Measurements from ENCODE around the gene GATA2.
A peak's percentile ranks its signal among the peaks of the same experiment; 100 is the strongest.

Gene GATA2

DNA sequence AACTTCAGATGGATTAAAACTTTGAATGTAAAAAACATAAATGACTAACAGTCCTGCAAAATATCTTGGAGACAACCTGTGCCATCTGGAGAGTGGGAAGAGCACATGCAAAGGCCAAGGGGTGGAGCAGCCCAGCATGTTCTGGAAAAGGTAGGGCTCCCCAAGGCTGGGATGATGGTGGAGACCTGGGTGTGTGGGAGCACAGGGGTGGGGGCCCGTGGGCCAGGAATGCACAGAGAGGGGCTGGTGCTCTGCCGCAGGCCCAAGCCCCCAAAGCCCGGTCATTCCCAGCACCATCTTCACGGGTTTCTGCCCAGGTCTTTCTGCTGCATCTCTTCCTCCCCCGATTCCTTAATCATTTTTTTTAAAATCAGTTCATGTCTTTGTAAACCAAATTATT, 9.7 kb upstream of the GATA2 start:
- no peak for DNase-seq (ENCODE audit: low read depth)

DNA sequence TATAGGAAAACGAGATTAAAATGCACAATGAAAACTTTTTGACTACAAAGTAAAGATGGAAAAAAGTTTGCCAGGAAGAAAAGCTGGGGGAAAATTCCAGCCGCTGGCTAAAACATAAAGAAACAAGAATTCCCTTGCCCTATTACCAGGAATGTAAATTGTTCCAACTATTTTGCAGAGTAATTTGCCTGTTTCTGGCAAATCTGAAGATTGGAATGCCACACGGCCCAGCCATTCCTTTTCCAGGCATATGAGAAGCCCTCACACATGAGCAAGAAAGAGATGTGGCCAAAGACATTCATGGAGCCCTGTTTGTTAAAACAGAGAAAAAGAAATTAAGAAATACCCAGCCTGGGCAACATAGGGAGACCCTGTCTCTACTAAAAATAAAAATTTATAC, 8.4 kb upstream of the GATA2 start:
- no peak for DNase-seq (ENCODE audit: low read depth)

DNA sequence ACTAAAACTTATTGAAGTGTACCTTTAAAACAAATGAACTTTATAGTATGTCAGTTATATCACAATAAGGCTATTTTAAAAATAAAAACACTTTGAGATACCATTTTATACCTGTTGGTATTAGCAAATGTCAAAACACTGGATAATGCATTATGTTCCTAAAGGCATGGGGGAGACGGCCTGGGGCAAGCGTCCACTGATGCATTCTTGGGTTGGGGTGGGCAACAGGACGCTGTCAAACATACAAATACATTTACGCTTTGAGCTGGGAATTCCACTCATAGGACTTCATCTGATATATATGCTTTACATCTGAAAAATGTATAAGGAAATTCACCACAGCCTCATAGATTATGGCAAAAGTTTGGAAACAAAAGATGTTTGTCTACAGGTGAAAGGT, 7.6 kb upstream of the GATA2 start:
- DNase-seq (ENCODE audit: low read depth) = no peak

DNA sequence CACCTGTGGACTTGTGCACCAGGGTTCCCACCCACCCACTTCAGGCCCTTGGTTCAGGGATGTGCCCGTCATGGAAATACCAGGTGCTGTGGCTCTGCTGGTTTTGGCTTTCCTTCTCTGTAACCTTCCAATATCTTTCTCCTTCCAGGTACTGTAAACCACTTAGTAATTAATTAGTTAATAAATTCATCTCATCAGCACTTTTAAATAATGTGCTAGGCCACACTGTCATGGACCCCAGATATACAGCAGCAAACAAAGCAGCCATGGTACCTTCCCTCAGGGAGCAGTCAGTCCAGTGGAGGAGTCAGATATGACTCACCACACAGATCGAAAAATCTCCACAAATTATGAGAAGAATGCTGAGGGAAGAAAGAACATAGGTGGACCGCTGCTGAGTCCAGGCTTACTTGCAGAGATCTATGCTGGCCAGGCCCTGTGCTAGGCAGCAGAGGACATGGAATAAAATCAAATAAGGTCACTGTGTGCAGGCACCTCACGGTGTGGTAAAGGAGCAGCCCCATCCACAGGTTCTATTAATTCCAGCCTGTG, 6.8 kb upstream of the GATA2 start:
- no peak for DNase-seq (ENCODE audit: low read depth)

DNA sequence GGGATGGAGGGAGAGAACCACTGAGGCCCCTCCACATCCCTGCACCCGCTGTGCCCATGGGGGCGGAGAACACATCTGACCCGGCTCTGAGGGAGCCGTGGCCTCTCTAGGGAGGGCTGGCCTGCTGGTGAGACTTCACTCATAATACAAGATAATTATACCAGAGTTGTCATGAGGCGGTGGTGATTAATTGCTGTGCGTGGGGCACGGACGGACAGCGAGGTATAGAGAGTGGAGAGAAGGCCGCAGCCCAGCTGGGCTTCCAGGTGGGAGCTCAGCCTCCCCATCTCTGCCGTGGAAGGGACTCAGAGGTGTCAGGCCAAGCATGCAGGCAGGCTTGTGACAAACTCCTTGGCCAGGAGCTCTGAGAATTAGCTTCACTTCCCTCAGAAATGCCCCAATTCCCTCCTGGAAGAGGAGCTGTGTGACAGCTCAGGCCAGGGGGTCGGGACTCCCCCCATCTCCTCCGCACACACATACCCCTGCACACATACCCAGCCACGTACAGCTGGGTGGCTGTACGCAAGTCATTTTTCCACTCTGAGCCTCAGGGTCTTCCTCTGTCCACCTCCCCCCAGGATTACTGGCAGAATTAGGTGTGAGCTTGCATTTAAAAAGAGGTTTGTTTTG, 6.0 kb upstream of the GATA2 start:
- no peak for DNase-seq (ENCODE audit: low read depth)

DNA sequence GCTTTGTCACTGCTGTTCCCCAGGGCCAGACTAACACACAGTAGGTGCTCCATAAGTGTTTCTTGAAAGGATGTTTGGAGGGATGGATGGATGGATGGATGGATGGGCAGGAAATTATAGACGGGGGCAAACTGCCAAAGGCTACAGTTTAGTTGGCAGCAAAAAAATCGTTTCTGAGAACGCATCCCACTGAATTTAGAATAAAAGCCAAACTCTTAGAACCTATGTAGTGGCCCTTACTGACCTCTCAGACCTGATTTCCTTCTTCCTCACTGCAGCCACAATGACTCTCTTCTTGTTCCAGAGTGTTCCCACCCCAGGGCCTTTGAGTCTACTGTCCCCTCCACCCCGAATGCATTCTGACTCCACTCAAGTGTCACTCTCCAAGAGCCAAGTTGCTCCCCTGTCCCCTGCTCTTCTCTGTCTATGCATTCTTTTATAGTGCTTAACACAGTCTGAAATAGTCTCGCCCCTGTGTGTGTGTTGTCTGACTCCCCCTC, 5.2 kb upstream of the GATA2 start:
- DNase-seq (ENCODE audit: low read depth) = no peak

DNA sequence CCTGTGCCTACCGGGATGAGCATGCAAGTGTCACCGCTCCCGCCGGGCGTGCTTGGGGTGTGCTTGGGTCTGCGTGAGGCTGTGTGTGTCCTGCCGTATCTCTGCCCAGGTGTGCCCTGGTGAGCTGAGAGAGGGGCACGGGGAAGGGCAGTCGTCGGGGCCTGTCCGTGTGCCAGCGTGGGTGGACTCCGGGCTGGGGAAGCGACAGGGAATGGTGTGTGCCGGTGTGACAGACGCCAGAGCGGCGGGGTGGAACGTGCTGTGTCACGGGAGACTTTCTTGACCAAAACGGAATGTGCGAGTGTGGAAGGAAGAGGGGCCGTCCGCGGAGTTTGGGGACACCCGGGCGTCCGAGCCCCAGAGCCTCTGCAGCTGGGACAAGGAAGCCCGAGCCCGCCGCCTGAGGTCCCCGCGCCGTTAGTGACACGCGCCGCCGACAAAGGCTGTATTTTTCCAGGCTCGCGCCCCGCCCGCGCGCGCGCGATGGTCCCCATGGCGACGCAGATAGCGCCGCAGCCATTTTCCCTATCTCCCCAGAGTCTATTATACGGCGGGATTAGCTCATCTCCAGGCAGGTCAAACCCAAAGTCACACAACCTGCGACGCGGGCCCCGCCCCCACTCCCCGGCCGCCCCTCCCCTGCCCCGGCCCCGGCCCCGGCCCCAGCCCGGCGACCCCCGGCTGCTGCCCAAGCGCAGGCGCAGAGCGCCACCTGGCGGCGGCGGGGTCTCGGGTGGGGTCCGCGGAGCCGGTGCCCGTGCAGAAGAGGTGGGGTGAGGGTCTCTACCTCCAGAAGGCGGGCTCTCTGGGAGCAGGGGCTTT, 4.5 kb upstream of the GATA2 start:
- peak; percentile 50 for DNase-seq (ENCODE audit: low read depth)

DNA sequence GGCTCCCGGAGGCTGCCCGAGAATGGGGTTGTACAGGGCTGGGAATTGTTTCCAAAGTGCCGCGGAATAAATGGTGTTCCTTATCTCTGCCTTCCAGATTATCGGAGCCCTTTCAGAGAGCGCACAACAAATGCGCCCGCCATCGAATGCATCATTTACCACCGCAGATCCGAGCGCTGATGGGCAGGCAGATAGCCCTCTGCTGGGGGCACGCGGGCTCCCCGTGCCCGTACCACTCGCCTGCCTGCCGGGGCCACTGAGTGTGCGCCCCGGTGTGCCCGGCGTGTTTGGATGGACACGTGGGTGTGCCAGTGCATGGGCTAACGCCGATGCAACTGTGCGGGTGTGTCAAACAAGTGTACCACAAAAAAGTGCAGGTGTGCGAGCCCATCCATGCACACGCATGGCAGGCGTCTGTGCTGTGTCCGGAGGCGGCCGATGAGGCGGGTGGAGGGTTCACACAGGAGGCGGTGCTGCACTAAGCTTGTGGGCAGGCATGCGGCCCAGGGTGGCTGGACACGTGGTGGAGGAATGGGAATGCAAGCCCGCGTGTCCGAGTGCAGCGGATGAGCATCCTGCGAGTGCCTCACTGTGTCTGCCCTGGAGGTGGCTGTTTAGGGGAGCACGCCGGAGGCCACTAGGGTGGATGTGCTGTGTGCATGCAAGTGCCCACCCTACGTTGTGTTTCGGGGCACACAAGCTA, 3.8 kb upstream of the GATA2 start:
- no peak for DNase-seq (ENCODE audit: low read depth)

DNA sequence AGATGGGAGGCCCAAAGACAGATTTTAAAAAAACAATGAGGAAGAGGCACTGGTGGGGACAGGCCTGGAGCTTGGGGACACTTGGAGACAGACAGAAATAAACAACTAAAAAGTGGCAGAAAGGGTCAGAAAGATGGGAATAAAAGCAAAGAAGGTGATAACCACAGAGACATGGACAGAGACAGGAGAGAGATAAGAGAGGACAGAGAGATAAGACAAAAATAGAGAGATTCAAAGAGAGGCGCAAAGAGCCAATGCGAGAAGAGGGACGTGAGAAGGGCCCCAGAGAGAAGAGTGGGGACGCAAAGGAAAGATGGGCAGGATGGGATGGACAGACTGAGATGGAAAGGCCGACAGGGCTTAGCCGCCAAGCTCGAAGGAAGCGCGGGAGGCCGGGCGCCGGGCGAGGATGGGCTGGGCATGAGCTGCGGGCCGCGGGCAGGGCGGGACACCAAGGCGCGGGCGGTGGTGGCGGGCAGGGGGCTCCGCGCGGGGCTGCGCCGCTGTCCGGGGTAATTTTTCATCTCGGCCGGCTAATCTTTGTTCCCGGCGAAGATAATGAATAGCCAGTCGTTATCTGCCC, 3.1 kb upstream of the GATA2 start:
- DNase-seq (ENCODE audit: low read depth) = no peak

DNA sequence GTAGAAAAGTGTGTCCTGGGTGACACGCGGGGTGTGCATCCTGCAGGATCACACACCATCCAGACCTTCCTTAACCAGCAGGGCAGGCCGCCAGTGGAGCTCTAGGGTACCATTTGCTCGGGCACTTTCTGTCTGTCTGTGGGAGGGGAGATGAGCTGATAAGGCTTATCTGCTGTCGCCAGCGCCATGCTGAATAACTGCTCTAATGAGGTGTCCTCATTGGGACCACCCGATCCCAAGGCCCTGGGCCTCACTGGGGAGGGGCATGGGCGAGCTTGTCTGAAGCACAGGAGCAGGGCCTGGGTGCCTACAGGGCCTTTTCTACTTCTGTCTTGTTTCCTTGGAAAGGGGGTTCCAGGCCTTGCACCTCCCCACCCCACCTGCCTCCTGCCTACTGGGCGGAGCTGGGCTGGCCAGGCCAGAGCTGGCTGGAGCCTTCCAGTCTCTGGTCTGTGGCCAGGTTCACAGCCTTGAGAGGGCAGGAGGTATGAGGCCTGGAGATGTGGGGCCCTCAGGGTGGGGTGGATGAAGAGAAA, 2.5 kb upstream of the GATA2 start:
- DNase-seq (ENCODE audit: low read depth) = no peak

DNA sequence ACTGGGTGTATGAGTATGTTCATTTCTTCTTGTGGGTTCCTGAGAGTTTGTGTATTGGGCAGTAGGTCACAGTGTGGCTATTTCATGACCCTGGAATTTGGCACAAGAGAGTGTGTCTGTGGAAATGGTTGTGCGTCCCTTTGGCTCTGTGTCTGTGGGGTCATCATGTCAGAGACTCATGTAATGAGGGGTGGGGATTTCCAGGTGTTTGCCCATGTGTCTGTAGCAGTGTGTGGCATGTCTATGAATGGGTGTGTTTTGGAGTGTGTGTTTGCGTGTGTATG, 1.3 kb upstream of the GATA2 start:
- no peak for DNase-seq (ENCODE audit: low read depth)

DNA sequence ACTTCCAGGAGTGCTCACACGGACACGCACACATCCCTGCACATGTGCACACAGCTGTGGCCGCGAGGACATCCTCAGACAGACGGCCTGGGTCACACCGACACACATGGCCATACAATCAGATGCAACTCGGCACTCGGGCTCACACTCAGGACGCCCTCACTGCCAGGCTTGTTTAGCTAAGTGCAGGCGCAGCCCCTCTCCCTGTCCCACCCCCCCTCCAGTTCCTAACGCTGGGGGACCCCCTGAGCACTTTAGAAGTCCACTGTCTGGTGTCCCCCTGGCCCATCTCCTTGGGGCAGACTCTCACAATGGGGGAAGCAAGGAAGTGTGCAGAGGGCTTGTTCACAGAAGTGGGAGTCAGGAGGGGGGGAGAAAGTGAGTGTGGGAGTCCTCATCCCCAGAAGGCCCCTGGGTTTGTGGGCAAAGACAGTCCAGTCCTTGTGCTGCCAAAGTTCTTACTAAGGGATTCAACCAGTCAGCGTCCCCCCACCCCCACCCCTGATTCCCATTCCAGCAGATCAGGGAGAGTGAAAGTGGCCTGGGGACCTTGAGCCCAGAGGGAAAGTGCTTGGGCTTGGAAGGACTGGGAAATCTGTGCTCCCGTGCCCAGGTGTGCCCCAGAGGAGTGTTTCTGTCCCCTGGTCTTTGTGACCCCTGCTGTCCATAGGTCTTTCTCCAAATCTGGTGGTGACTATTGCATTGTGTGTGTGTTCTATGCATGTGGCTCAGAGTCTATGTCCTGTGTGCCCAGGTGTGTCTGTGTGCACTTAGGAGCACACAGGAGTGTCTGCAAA, 767 bp upstream of the GATA2 start:
- DNase-seq (ENCODE audit: low read depth) = no peak

DNA sequence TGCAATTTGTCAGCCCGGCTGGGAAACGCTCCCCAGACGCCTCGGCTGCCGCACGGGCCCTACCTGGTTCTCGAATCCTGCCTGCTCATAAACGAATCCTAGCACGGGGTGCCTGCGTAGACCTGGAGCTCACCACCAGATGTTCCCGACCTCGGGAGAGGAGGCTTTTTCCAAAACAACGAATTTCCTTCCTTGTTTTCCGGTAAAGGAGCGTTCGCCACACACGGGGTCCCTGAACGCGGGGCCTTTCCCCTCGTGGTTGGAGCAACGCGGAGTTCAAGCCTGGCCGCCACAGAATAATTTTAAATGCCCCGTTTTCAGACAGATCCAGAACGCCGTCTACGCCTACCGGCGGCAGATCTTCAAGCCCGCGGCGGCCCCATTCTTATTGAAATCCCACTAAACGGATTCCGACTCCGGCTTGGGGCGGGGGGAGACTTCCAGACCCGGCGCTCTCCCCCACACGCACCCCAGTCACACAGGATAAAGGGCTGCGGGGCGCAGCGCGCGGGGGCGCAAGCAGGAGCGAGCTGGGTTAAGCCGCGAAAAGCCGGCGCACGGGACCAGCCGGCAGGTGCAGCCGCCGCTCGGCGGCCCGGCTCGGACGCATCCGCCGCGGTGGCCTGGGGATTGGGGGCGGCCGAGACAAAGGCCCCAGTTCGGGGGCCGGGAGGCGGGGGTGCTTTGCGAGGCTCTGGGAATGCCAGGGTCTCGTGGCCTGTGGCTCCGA, 895 bp downstream of the GATA2 start:
- no peak for DNase-seq (ENCODE audit: low read depth)

DNA sequence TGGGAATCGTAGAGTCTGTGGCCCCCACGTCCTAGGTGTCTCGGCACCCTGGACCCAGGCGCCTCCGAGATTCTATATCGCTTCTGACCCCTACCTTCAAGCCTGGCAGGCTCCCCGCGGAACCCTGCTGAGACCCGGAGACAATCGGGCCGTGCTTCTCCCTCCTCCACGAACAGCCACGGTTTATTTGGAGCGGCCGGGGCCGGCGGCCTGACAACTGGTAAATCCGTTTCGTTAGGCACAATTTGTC, 1.4 kb downstream of the GATA2 start:
- no peak for DNase-seq (ENCODE audit: low read depth)

DNA sequence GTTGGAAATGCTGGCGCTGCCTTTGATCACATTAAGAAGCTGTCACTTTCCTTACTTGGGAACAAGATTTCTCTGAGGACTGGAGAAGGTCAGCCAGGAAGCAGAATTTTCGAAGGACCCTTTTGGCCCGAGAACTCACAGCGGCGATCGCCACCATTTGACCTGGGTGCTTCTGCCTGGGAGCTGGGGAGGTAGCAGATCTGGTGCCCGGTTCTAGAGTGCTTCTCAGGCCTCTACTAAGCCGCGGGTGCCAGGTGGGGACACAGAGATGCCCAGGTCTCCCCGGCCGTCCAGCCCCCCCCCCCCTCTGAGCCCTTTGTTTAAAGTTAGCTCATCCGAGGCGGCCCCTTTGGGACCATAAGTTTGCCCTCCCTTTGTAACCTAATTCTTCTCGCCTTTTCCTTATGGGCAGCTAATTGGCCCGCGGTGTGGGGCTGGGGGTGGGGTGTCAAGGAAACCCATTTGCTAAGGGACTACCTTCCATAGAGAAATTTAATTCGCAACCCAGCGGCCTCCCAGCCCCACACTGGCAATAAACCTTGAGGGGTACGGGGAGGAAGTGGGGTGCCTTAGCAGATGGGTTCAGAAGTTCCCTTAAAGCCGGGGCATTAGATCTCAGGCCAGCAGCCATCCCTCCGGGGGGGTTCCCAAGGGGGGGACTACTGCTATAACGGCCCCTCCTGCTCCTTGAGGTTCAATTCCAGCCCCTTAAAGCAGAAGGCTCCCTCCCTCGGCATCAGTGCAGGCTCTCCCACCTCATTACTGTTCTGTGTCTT, 1.9 kb downstream of the GATA2 start:
- DNase-seq (ENCODE audit: low read depth) = no peak

DNA sequence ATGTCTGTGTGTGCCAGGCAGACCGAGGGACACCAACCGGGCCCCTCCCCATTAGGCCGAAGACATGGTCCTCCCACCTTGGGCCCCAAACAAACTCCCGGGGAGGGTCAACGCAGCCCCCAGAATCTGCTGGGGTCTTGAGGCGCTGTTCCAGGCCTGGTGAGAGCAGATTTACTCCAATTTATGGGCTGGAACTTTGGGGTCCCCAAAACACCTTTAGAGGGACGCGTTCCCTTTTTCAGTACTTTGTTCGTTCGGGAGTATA, 2.4 kb downstream of the GATA2 start:
- DNase-seq (ENCODE audit: low read depth) = no peak

DNA sequence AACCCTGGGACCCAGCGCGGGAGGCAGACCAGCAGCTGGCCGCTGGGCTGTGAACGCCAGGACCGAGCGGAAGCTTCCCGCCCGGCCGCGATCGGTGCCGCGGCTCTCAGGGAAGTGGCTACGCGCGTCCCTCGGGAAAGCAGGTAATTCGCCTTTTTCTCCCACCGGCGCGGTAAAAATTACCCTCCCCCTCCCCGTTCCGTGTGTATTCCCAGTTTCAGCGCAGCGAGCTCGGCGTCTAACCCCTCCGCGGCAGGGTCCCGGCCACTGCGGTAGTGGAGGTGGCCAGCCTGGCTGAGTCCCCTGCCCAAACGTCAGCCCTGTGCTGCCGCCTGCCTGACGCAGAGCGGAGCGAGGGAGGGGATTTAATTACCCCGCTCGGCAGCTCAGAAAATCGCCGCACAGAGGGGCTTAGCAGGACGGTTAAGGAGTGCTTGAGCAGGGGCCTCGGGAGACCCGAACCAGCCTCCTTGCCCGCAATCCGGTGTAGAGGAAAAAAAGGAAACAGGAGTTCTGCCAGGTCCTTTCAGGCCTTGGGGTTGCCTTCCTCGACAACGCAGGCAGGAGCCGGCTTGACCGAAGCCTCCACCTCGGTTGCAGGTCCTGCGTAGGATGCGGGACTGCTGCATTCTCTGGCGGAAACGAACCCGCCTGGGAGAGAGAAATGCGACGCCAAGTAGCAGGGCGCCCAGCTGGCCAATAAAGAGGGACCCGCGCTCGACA, 2.9 kb downstream of the GATA2 start:
- DNase-seq (ENCODE audit: low read depth) = no peak

DNA sequence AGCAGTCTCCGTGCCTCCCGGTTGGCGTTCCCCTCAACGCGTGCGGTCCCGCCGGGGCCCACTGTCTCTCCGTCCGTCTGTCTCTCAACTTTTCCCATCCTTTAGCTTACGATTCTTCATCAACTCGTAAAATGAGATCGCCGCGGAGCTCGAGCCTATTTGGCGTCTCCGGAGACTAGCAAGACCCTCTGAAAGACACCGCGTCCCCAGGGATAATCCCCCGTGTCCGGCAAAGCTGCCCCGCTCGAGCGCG, 3.4 kb downstream of the GATA2 start:
- DNase-seq (ENCODE audit: low read depth) = no peak

DNA sequence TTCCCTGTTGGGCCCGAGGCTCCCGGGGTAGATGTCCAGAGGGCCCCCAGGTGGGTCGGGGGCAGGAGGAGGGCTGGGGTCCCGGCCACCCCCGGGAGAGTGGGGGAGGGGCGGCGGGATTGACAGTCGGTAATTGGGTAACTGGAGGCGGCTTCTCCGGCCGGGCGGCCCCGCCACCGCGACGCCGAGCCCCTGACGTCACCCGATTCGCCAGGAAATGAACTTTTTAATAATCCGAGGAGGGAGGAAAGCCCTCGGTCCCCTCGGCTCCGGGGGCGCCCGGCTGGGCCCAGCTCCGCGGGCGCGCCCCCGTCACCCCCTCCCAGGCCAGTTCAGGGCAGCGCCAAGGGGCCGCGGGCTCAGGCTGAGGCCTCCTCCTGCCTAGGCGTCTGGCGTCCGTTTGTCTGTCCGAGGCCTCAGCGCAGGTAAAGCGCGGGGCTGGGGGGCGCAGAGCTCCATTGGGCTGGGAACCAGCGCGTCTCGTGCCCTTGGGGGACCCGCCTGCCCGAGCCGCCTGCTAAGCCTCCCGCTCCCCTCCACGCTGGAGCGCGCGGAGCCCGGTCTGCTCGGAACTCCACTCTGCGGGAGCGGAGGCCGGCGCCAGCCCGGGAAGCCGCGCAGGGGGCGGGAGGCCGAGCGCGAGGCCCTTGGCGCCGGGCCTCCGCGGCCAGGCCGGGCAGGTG, 3.9 kb downstream of the GATA2 start:
- DNase-seq (ENCODE audit: low read depth) = no peak

DNA sequence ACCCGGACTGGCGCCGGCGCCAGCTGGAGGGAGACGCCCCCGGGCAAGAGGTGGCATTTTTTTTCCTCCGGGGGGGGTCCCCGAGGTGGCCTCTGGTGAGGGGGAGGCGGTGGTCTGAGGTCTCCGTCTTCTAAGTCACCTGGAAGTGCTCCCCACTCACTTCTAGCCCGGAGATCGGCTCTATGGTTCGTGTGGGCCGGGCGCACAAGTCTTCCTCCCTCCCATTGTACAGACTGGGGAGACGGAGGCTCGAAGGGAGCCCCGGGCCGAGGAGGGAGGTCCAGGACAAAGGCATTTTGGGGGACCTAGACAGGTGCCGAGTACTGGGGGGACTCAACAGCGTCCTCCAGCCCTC, 4.4 kb downstream of the GATA2 start:
- no peak for DNase-seq (ENCODE audit: low read depth)
